Mucosa of stomach (tissue), 1 donor: ENCODE measurements around the gene BOK.
A peak's percentile ranks its signal among the peaks of the same experiment; 100 is the strongest.

Experiments
- H3K27me3 ChIP-seq: one replicate; pipeline ENCODE4 v1.7.0; 2013; ENCODE audit warnings: mild to moderate bottlenecking, low read length; ENCODE audit not compliant: control insufficient read depth, insufficient read depth
- H3K36me3 ChIP-seq: one replicate; pipeline ENCODE4 v1.7.0; 2013; ENCODE audit warnings: low read length; ENCODE audit not compliant: control insufficient read depth, insufficient read depth
- H3K4me1 ChIP-seq: one replicate; pipeline ENCODE4 v1.7.0; 2013; ENCODE audit warnings: mild to moderate bottlenecking, low read length; ENCODE audit not compliant: control insufficient read depth, insufficient read depth
- H3K4me3 ChIP-seq: one replicate; pipeline ENCODE4 v1.7.0; 2013; ENCODE audit warnings: low read length
- H3K9ac ChIP-seq: one replicate; pipeline ENCODE4 v1.7.0; 2013; ENCODE audit warnings: mild to moderate bottlenecking, low read length, moderate library complexity
- H3K9me3 ChIP-seq: one replicate; pipeline ENCODE4 v1.7.0; 2013; ENCODE audit warnings: mild to moderate bottlenecking, low read length, moderate library complexity; ENCODE audit not compliant: control insufficient read depth
- donor health status: Pancreatic carcinoma.

Gene BOK

GRCh38 chr2:241616168-241617125 is 57.9 kb downstream of the BOK start:
- Histone ChIP-seq H3K9ac (peak overlapping the region; percentile 64), H3K4me3 (no peak overlapping the region), H3K4me1 (peaks cover 27% of the 10 kb centered on the region), H3K9me3 (no peaks in the 10 kb centered on the region), H3K27me3 (no peaks in the 10 kb centered on the region), H3K36me3 (no peaks in the 10 kb centered on the region)

- Histone ChIP-seq H3K36me3 (no peaks in the 10 kb centered on the region), H3K4me3 (no peak overlapping the region), H3K27me3 (no peaks in the 10 kb centered on the region), H3K9ac (peak overlapping the region; percentile 64), H3K9me3 (no peaks in the 10 kb centered on the region), H3K4me1 (peaks cover 23% of the 10 kb centered on the region)
Measured at GRCh38 chr2:241617431-241618154, 59.0 kb downstream of the BOK start.

GRCh38 chr2:241618296-241618805 is 59.8 kb downstream of the BOK start:
- Histone ChIP-seq H3K9ac (no peak overlapping the region), H3K36me3 (no peaks in the 10 kb centered on the region), H3K27me3 (no peaks in the 10 kb centered on the region), H3K4me1 (peaks cover 23% of the 10 kb centered on the region), H3K4me3 (no peak overlapping the region), H3K9me3 (no peaks in the 10 kb centered on the region)

- Histone ChIP-seq H3K9ac (no peak overlapping the region), H3K4me1 (peaks cover 23% of the 10 kb centered on the region), H3K27me3 (no peaks in the 10 kb centered on the region), H3K9me3 (no peaks in the 10 kb centered on the region), H3K36me3 (no peaks in the 10 kb centered on the region), H3K4me3 (no peak overlapping the region)
Measured at GRCh38 chr2:241618829-241619228, 60.3 kb downstream of the BOK start.

GRCh38 chr2:241619597-241620418 is 61.3 kb downstream of the BOK start:
- H3K9me3 ChIP-seq = no peaks in the 10 kb centered on the region
- H3K4me3 ChIP-seq = no peak overlapping the region
- peaks cover 23% of the 10 kb centered on the region for H3K4me1 ChIP-seq
- no peak overlapping the region for H3K9ac ChIP-seq
- H3K36me3 ChIP-seq = no peaks in the 10 kb centered on the region
- no peaks in the 10 kb centered on the region for H3K27me3 ChIP-seq

DNA sequence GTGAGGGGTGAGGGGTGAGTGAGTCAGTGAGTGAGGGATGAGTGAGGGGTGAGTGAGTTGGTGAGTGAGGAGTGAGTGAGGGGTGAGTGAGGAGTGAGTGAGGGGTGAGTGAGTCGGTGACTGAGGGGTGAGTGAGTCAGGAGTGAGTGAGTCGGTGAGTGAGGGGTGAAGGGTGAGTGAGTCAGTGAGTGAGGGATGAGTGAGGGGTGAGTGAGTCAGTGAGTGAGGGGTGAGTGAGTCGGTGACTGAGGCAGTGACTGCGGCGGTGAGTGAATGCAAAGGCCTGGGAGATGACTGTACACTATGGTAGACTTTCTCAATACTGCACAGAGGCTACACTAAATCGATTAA is 61.8 kb downstream of the BOK start:
- Histone ChIP-seq H3K27me3 (no peaks in the 10 kb centered on the region), H3K4me1 (peaks cover 17% of the 10 kb centered on the region), H3K4me3 (no peak overlapping the region), H3K36me3 (no peaks in the 10 kb centered on the region), H3K9me3 (no peaks in the 10 kb centered on the region), H3K9ac (no peak overlapping the region)
